ENCODE results near the gene SH3TC1. TPM values are rescaled to one million over a fixed set of nuclear protein-coding genes. Genes with fewer than 3 reads are reported as not detected.

SH3TC1 gene
- polyA plus RNA-seq, 1 donor (not counting 4 experiments of a cell fraction or from before 2014, with no cell fraction given): 12.3 TPM

DNA sequence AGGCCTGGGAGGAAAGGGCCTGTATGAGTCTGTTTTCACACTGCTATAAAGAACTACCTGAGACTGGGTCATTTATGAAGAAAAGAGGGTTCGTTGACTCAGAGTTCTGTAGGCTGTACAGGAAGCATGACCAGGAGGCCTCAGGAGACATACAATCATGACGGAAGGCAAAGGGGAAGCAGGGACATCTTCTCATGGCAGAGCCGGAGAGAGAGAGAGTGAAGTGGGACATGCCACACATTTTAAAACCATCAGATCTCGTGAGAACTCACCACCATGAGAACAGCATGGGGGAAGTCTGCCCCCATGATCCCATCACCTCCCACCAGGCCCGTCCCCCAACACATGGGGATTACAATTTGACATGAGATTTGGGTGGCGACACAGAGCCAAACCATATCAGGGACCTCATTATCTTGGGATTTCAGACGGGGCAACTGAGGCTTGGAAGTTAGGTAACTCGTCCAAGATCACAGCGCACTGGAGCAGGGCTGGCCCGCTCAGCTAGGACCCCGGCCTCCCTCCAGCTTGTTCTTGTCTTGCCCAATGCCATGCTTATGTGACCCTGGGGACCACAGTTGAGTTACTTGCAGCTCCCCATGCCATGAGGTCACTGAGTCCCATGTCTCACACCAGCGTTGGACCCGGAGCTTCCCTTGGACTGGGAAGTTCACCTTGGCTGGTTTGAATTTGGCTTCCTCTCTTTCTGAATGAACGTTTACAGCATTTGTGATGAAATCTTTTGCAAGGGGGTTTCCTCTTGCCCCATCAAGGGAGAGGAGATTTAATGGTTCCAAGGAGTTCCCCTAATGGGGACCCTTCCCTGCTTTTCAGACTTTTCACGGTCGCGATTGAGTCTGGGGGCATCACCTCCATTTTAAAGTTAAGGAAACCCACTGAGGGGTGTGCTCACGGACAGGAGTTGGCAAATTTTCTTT is 88.5 kb downstream of the SH3TC1 start:
- Histone ChIP-seq H3K9me1 (ENCODE audit: control insufficient read depth, extremely low read depth, insufficient read depth, low read length) (no peaks in the 10 kb centered on the region), H4K20me1 (ENCODE audit: control insufficient read depth, extremely low read depth, insufficient read depth, low read length) (no peaks in the 10 kb centered on the region), H3K79me2 (ENCODE audit: control insufficient read depth, insufficient read depth, low read length) (no peaks in the 10 kb centered on the region), H2AFZ (ENCODE audit: control insufficient read depth, low read length) (no peak overlapping the region), H3K27me3 (ENCODE audit: control insufficient read depth, extremely low read depth, insufficient read depth, low read length) (peaks cover 18% of the 10 kb centered on the region), H3K27ac (ENCODE audit: control insufficient read depth, insufficient read depth, low read length) (no peak overlapping the region), H3K4me2 (ENCODE audit: control insufficient read depth, extremely low read depth, insufficient read depth, low read depth, low read length) (no peak overlapping the region), H3K9me3 (ENCODE audit: control insufficient read depth, low read depth, low read length) (no peaks in the 10 kb centered on the region), H3K4me1 (ENCODE audit: control insufficient read depth, extremely low read depth, insufficient read depth, low read length) (no peaks in the 10 kb centered on the region), H3K9ac (ENCODE audit: control insufficient read depth, extremely low read depth, insufficient read depth, low read length) (no peak overlapping the region), H3K4me3 (ENCODE audit: control insufficient read depth in 2 of 3, extremely low read depth in 1 of 3, insufficient read depth in 2 of 3, low read depth in 1 of 3, low read length in 3 of 3) (no peak overlapping the region), H3K36me3 (ENCODE audit: control insufficient read depth in 2 of 2, extremely low read depth in 1 of 2, insufficient read depth in 2 of 2, low read length in 2 of 2) (no peaks in the 10 kb centered on the region)
- DNase-seq (ENCODE audit: low read depth, low spot score) (no peak), FAIRE-seq (no peak)
- dilution Hi-C loops (cut with MboI; ENCODE audit: extremely low pct_ligation_motif_present, low sequenced_read_pairs): no loop called here
- no peak for TF ChIP-seq EZH2 (IDR thresholded peaks at IDR 0.05; ENCODE audit: low read length)

DNA sequence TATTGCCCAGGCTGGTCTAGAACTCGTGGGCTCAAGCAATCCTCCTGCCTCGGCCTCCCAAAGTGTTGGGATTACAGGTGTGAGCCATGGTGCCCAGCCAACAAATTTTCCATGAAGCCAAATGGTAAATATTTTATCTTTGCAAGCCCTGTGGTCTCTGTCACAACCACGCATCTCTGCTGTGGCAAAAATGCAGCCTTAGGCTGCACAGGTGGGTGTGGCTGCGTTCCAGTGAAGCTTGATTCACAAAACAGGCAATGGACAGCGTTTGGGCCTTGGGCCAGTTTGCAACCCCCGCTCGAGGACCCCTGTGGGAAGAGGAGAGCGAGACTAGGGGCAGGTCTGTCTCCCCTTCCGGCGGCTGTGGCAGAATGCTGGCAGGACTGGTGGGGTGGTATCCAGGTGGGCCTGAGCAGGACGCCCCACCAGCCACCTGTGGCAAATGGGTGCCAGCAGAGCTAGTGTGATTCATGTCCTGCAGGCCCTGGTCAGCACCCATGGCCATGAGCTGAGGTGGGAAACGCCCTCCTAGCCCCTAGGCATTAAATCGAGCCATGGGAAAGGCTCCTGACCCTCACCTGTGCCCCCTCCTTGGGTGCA is 90.2 kb downstream of the SH3TC1 start:
- Histone ChIP-seq H3K4me3 (ENCODE audit: control insufficient read depth in 2 of 3, extremely low read depth in 1 of 3, insufficient read depth in 2 of 3, low read depth in 1 of 3, low read length in 3 of 3) (no peak overlapping the region), H3K9me1 (ENCODE audit: control insufficient read depth, extremely low read depth, insufficient read depth, low read length) (no peaks in the 10 kb centered on the region), H3K79me2 (ENCODE audit: control insufficient read depth, insufficient read depth, low read length) (no peaks in the 10 kb centered on the region), H3K9me3 (ENCODE audit: control insufficient read depth, low read depth, low read length) (no peaks in the 10 kb centered on the region), H3K36me3 (ENCODE audit: control insufficient read depth in 2 of 2, extremely low read depth in 1 of 2, insufficient read depth in 2 of 2, low read length in 2 of 2) (no peaks in the 10 kb centered on the region), H2AFZ (ENCODE audit: control insufficient read depth, low read length) (no peak overlapping the region), H3K27me3 (ENCODE audit: control insufficient read depth, extremely low read depth, insufficient read depth, low read length) (peaks cover 11% of the 10 kb centered on the region), H3K4me2 (ENCODE audit: control insufficient read depth, extremely low read depth, insufficient read depth, low read depth, low read length) (no peak overlapping the region), H3K27ac (ENCODE audit: control insufficient read depth, insufficient read depth, low read length) (no peak overlapping the region), H3K9ac (ENCODE audit: control insufficient read depth, extremely low read depth, insufficient read depth, low read length) (no peak overlapping the region), H4K20me1 (ENCODE audit: control insufficient read depth, extremely low read depth, insufficient read depth, low read length) (no peaks in the 10 kb centered on the region), H3K4me1 (ENCODE audit: control insufficient read depth, extremely low read depth, insufficient read depth, low read length) (no peaks in the 10 kb centered on the region)
- FAIRE-seq: no peak
- no peak for TF ChIP-seq EZH2 (IDR thresholded peaks at IDR 0.05; ENCODE audit: low read length)
- TF ChIP-seq, protein P1, sequence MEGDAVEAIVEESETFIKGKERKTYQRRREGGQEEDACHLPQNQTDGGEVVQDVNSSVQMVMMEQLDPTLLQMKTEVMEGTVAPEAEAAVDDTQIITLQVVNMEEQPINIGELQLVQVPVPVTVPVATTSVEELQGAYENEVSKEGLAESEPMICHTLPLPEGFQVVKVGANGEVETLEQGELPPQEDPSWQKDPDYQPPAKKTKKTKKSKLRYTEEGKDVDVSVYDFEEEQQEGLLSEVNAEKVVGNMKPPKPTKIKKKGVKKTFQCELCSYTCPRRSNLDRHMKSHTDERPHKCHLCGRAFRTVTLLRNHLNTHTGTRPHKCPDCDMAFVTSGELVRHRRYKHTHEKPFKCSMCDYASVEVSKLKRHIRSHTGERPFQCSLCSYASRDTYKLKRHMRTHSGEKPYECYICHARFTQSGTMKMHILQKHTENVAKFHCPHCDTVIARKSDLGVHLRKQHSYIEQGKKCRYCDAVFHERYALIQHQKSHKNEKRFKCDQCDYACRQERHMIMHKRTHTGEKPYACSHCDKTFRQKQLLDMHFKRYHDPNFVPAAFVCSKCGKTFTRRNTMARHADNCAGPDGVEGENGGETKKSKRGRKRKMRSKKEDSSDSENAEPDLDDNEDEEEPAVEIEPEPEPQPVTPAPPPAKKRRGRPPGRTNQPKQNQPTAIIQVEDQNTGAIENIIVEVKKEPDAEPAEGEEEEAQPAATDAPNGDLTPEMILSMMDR (optimal IDR thresholded peaks at IDR 0.05 in 1 of 3, IDR thresholded peaks at IDR 0.05 in 1 of 3, conservative IDR thresholded peaks at IDR 0.05 in 1 of 3; ENCODE audit: extremely low read depth in 1 of 3, insufficient read depth in 2 of 3, low read length in 3 of 3): no peak
- no peak for DNase-seq (ENCODE audit: low read depth, low spot score)
- dilution Hi-C loops (cut with MboI; ENCODE audit: extremely low pct_ligation_motif_present, low sequenced_read_pairs): no loop called here

Data from keratinocyte (primary cell).